Esophagus muscularis mucosa (tissue), 4 donors: ENCODE data around the gene SLC38A8. TPM values are rescaled to one million over a fixed set of nuclear protein-coding genes. Genes with fewer than 3 reads are reported as not detected.

ENCODE experiments used
- DNase-seq: peaks from one replicate; pipeline ENCODE4 v3.0.0-alpha.2; 2017; ENCODE audit errors: extremely low spot score
- H3K27ac ChIP-seq, 4 donors: fragments of 200-600 bp; sonication (generic); replicated peaks in 1 of 4; 1 replicate in 3 of 4; 2 replicates in 1 of 4; pipeline ENCODE4 v1.5.1; 2016 to 2019; ENCODE audit warnings: mild to moderate bottlenecking in 1 of 4
- H3K27me3 ChIP-seq, 4 donors: fragments of 200-600 bp; sonication (generic); one replicate each; pipeline versions ENCODE4 v1.5.1 to v1.6.0; 2016 to 2019
- H3K36me3 ChIP-seq, 4 donors: fragments of 200-600 bp; sonication (generic); one replicate each; pipeline ENCODE4 v1.5.1; 2016 to 2019
- H3K4me1 ChIP-seq, 4 donors: fragments of 200-600 bp; sonication (generic); one replicate each; pipeline ENCODE4 v1.5.1; 2016 to 2019
- H3K4me3 ChIP-seq, 4 donors: fragments of 200-600 bp; sonication (generic); 1 replicate in 2 of 4; 2 replicates in 2 of 4; pipeline ENCODE4 v1.5.1; 2016 to 2019; ENCODE audit warnings: mild to moderate bottlenecking in 4 of 4, moderate library complexity in 1 of 4
- H3K9me3 ChIP-seq, 4 donors: fragments of 200-600 bp; sonication (generic); 1 replicate in 3 of 4; 2 replicates in 1 of 4; pipeline ENCODE4 v1.5.1; 2016 to 2019
- EP300 ChIP-seq: sonication (generic); formaldehyde crosslinking; IDR thresholded peaks from one replicate; pipeline ENCODE4 v1.6.1; 2017; ENCODE audit warnings: antibody characterized with exemption
- POLR2A ChIP-seq: fragments of 450-650 bp; IDR thresholded peaks from one replicate; pipeline ENCODE4 v1.6.1; 2017; ENCODE audit warnings: antibody characterized with exemption, moderate library complexity, mild to moderate bottlenecking, low read depth
- POLR2AphosphoS5 ChIP-seq, 2 donors: sonication (generic); formaldehyde crosslinking; IDR thresholded peaks; one replicate each; pipeline ENCODE4 v1.6.1; 2017; ENCODE audit warnings: antibody characterized with exemption in 2 of 2
- WGBS: methylation state at CpG from one replicate; pipeline ENCODE4 v1.1.5; 2018; 5-methylcytosine and 5-hydroxymethylcytosine counted together
- intact Hi-C: fragments of 100-400 bp; cut with DNase I; formaldehyde crosslinking; loops from one replicate; pipeline ENCODE4 v1.15.1; 2023
- total RNA-seq, 4 donors: library from RNA; depleted of rRNA; stranded (reverse); fragments of >200 nt; gene quantifications; one replicate each; pipeline versions ENCODE4 v1.1.0 to v1.2.1, GENCODE V29; 2016
- TF ChIP-seq, protein P1 (sequence below), 3 experiments: fragments of 200-600 bp in 2 of 3; fragments of 450-650 bp in 1 of 3; sonication (generic) in 2 of 3; IDR thresholded peaks; one replicate each; pipeline ENCODE4 v1.5.1; 2017 to 2019; ENCODE audit warnings: antibody characterized with exemption in 3 of 3, mild to moderate bottlenecking in 2 of 3, moderate library complexity in 1 of 3

The SLC38A8 gene
- total RNA-seq, 4 donors from 2014 or later: not detected

DNA sequence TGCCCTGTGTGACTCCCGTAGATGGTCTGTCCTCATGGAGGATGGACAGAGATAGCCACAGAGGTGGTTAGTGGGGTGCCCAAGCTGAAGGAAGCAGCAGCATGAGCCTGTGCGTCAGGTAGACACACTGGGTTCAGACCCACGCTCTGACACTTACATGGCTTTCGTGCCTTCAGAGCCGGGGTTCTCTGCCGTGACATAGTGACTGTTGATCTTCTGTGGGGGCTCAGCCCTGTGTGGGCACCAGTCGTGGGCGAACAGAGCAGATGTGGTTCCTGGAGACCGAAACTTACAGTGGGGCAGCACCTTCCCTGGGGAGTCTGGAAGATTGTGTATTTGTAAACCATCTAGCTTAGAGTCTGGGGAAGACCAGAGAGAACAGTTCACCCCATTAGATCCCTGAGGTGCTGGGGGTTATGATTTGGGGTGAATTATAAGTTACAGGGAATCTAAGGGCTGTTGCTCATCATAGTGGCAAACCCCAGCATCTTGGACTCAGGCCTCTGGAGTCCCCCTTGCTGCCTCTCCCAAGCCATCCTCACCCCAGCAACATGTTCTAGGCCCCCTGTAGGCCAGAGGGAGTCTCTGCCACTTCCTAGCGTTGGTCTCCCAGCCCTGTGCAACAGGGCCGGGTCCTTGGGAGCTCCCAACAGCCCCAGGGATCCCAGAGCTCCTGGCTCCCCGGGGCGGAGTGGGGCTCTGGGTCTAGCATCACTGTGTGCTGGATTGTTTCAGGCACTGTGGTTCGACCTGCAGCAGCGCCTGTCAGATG lies 45.9 kb downstream of the SLC38A8 start:
- Histone ChIP-seq H3K4me1 (peaks cover 11 to 23% (median 21%) of the 10 kb centered on the region in 4 donors), H3K27me3 (peaks cover 0 to 10% (median 0%) of the 10 kb centered on the region in 4 donors), H3K36me3 (no peaks in the 10 kb centered on the region), H3K27ac (no peak overlapping the region), H3K9me3 (no peaks in the 10 kb centered on the region), H3K4me3 (no peak overlapping the region)
- no peak for DNase-seq
- 80% methylated on average over 11 of the region's 15 CpGs for WGBS
- TF ChIP-seq POLR2A: no peak
- no peak for TF ChIP-seq POLR2AphosphoS5 (IDR thresholded peaks at IDR 0.05)
- TF ChIP-seq, protein P1, sequence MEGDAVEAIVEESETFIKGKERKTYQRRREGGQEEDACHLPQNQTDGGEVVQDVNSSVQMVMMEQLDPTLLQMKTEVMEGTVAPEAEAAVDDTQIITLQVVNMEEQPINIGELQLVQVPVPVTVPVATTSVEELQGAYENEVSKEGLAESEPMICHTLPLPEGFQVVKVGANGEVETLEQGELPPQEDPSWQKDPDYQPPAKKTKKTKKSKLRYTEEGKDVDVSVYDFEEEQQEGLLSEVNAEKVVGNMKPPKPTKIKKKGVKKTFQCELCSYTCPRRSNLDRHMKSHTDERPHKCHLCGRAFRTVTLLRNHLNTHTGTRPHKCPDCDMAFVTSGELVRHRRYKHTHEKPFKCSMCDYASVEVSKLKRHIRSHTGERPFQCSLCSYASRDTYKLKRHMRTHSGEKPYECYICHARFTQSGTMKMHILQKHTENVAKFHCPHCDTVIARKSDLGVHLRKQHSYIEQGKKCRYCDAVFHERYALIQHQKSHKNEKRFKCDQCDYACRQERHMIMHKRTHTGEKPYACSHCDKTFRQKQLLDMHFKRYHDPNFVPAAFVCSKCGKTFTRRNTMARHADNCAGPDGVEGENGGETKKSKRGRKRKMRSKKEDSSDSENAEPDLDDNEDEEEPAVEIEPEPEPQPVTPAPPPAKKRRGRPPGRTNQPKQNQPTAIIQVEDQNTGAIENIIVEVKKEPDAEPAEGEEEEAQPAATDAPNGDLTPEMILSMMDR (IDR thresholded peaks at IDR 0.05): no peak
- TF ChIP-seq EP300: no peak
- intact Hi-C loops: no loop called here

DNA sequence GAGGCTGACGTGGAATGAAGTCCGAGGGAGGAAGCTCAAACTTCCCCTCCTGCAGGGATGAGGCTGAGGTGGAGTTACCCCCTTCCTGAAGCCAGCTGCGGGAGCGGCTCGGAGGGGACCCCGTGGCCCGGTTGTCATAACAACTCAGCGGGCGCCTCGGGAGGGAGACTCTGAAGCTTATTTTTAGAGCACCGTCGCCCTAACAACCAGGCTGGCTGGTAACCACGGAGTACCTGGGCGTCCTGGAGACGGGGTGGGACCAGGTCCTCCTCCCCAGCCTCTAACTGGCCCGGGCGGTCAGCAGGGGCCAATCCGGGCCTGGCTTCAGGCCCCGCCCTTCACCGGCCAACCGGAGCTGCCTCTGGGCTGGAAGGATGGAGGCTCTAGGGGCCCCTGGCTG lies 46.8 kb downstream of the SLC38A8 start:
- Histone ChIP-seq H3K36me3 (no peaks in the 10 kb centered on the region), H3K27ac (no peak overlapping the region), H3K9me3 (no peaks in the 10 kb centered on the region), H3K4me3 (peak overlapping the region in 1 of 4 donors; percentile 10), H3K4me1 (peaks cover 11 to 23% (median 21%) of the 10 kb centered on the region in 4 donors), H3K27me3 (peaks cover 0 to 10% (median 0%) of the 10 kb centered on the region in 4 donors)
- intact Hi-C loops: no loop called here
- 10% methylated on average over 12 of the region's 21 CpGs for WGBS
- TF ChIP-seq, protein P1 (IDR thresholded peaks at IDR 0.05): no peak
- TF ChIP-seq POLR2AphosphoS5 (IDR thresholded peaks at IDR 0.05) (no peak), POLR2A (no peak), EP300 (no peak)
- DNase-seq: no peak

DNA sequence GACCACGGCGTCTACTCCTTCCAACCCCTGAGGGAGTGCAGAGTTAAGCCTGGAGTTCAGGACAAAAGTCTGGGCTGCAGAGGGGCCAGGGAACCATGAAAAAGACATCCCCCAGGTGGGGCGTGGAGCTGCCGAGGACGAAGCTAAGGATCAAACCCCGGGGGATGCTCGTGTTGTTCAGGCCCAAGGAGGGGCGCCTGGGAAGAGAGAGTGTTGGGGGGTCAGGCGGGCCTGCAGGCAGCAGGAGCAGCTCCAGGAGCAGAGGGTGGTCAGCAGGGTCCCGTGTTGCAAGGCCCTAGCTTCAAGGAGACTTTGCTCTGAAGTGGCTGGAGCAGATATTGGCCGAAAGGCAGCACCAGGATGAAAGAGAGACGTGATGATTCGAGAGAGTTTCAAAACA lies 47.9 kb downstream of the SLC38A8 start:
- DNase-seq: no peak
- H3K36me3 ChIP-seq: no peaks in the 10 kb centered on the region
- no peak overlapping the region for H3K4me3 ChIP-seq

DNA sequence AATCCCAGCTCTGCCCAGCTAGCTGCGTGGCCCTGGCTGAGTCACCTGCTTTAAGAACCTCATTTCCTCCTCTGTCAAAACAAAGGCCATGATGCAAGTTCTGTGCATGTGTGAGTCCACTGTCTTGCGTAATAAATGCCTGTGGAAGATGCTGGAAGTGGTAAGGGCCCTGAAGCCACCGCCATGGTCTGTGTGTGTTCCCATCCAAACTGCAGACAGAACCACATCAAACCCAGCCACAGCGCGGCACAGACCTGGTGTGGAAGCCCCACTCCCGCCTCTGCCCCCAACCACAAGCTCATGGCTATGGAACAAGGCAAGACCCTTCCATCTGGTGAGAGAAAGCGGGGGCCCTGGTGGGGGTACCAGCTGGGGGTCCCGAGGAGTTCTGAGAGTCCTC lies 48.5 kb downstream of the SLC38A8 start:
- no peak for TF ChIP-seq POLR2AphosphoS5 (IDR thresholded peaks at IDR 0.05)
- TF ChIP-seq, protein P1 (IDR thresholded peaks at IDR 0.05): no peak
- no peak for TF ChIP-seq POLR2A
- TF ChIP-seq EP300: no peak
- intact Hi-C loops: no loop called here
- H3K4me1 ChIP-seq: peaks cover 11 to 23% (median 21%) of the 10 kb centered on the region in 4 donors
- WGBS: 94% methylated on average over 8 of the region's 8 CpGs
- no peak overlapping the region for H3K27ac ChIP-seq
- H3K36me3 ChIP-seq: no peaks in the 10 kb centered on the region
- no peak for DNase-seq
- no peaks in the 10 kb centered on the region for H3K9me3 ChIP-seq
- no peak overlapping the region for H3K4me3 ChIP-seq
- peaks cover 0 to 5% (median 0%) of the 10 kb centered on the region in 4 donors for H3K27me3 ChIP-seq

More for the DNA sequence above, 47.9 kb downstream of the SLC38A8 start:
- WGBS: 84% methylated on average over 13 of the region's 13 CpGs
- Histone ChIP-seq H3K27ac (no peak overlapping the region), H3K9me3 (no peaks in the 10 kb centered on the region), H3K4me1 (peaks cover 11 to 23% (median 21%) of the 10 kb centered on the region in 4 donors), H3K27me3 (peaks cover 0 to 10% (median 0%) of the 10 kb centered on the region in 4 donors)
- intact Hi-C loops: no loop called here
- TF ChIP-seq POLR2A (no peak), POLR2AphosphoS5 (IDR thresholded peaks at IDR 0.05) (no peak), EP300 (no peak)
- TF ChIP-seq, protein P1 (IDR thresholded peaks at IDR 0.05): no peak
